Peyer's patch (tissue), 4 donors: ENCODE measurements around the gene VAV1.
"Not testable (repeated sequence)": the region's sequence is repeated elsewhere in the genome, so short reads cannot be mapped to it uniquely, and the experiment has no call there.

Experiments used
- POLR2A ChIP-seq, 2 donors: fragments of 450-650 bp; IDR thresholded peaks; one replicate each; pipeline ENCODE4 v1.5.1; 2017; ENCODE audit warnings: antibody characterized with exemption in 2 of 2, mild to moderate bottlenecking in 2 of 2, moderate library complexity in 2 of 2
- TF ChIP-seq, protein P1 (sequence below), 6 experiments: fragments of 450-650 bp in 4 of 6; fragments of 200-600 bp in 2 of 6; sonication (generic) in 1 of 6; IDR thresholded peaks; one replicate each; pipeline ENCODE4 v1.5.1; 2017 to 2019; ENCODE audit warnings: antibody characterized with exemption in 6 of 6, mild to moderate bottlenecking in 3 of 6, moderate library complexity in 1 of 6

DNA sequence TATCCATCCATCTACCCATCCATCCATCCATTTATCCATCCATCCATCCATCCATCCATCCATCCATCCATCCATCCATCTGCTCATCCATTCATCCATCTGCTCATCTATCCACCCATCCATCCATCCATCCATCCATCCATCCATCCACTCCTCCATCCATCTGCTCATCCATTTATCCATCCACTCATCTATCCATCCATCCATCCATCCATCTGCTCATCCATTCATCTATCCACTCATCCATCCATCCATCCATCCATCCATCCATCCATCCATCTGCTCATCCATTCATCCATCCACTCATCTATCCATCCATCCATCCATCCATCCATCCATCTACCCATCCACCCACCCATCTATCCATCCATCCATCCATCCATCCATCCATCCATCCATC is 3.5 kb downstream of the VAV1 start:
- TF ChIP-seq, protein P1, sequence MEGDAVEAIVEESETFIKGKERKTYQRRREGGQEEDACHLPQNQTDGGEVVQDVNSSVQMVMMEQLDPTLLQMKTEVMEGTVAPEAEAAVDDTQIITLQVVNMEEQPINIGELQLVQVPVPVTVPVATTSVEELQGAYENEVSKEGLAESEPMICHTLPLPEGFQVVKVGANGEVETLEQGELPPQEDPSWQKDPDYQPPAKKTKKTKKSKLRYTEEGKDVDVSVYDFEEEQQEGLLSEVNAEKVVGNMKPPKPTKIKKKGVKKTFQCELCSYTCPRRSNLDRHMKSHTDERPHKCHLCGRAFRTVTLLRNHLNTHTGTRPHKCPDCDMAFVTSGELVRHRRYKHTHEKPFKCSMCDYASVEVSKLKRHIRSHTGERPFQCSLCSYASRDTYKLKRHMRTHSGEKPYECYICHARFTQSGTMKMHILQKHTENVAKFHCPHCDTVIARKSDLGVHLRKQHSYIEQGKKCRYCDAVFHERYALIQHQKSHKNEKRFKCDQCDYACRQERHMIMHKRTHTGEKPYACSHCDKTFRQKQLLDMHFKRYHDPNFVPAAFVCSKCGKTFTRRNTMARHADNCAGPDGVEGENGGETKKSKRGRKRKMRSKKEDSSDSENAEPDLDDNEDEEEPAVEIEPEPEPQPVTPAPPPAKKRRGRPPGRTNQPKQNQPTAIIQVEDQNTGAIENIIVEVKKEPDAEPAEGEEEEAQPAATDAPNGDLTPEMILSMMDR (IDR thresholded peaks at IDR 0.05), result not testable (repeated sequence)
- TF ChIP-seq POLR2A (IDR thresholded peaks at IDR 0.05), result not testable (repeated sequence)
